ENCODE results near the gene LRRC40.

GRCh38 chr1:70207492-70207891 lies 2.1 kb upstream of the LRRC40 start:
- no peak for TF ChIP-seq EZH2 (IDR thresholded peaks at IDR 0.05; ENCODE audit: borderline replicate concordance, insufficient read depth, low read length, poor library complexity, severe bottlenecking)
- TF ChIP-seq, protein P1, sequence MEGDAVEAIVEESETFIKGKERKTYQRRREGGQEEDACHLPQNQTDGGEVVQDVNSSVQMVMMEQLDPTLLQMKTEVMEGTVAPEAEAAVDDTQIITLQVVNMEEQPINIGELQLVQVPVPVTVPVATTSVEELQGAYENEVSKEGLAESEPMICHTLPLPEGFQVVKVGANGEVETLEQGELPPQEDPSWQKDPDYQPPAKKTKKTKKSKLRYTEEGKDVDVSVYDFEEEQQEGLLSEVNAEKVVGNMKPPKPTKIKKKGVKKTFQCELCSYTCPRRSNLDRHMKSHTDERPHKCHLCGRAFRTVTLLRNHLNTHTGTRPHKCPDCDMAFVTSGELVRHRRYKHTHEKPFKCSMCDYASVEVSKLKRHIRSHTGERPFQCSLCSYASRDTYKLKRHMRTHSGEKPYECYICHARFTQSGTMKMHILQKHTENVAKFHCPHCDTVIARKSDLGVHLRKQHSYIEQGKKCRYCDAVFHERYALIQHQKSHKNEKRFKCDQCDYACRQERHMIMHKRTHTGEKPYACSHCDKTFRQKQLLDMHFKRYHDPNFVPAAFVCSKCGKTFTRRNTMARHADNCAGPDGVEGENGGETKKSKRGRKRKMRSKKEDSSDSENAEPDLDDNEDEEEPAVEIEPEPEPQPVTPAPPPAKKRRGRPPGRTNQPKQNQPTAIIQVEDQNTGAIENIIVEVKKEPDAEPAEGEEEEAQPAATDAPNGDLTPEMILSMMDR (IDR thresholded peaks at IDR 0.05; ENCODE audit: poor library complexity, severe bottlenecking) = no peak
- TF ChIP-seq, protein P2, sequence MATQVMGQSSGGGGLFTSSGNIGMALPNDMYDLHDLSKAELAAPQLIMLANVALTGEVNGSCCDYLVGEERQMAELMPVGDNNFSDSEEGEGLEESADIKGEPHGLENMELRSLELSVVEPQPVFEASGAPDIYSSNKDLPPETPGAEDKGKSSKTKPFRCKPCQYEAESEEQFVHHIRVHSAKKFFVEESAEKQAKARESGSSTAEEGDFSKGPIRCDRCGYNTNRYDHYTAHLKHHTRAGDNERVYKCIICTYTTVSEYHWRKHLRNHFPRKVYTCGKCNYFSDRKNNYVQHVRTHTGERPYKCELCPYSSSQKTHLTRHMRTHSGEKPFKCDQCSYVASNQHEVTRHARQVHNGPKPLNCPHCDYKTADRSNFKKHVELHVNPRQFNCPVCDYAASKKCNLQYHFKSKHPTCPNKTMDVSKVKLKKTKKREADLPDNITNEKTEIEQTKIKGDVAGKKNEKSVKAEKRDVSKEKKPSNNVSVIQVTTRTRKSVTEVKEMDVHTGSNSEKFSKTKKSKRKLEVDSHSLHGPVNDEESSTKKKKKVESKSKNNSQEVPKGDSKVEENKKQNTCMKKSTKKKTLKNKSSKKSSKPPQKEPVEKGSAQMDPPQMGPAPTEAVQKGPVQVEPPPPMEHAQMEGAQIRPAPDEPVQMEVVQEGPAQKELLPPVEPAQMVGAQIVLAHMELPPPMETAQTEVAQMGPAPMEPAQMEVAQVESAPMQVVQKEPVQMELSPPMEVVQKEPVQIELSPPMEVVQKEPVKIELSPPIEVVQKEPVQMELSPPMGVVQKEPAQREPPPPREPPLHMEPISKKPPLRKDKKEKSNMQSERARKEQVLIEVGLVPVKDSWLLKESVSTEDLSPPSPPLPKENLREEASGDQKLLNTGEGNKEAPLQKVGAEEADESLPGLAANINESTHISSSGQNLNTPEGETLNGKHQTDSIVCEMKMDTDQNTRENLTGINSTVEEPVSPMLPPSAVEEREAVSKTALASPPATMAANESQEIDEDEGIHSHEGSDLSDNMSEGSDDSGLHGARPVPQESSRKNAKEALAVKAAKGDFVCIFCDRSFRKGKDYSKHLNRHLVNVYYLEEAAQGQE (IDR thresholded peaks at IDR 0.05; ENCODE audit: borderline replicate concordance) = no peak

All from neural cell (in vitro differentiated cells).